ENCODE measurements around the gene ZNF521. TPM values are rescaled to one million over a fixed set of nuclear protein-coding genes. Genes with fewer than 3 reads are reported as not detected.
"Not testable (repeated sequence)": the region's sequence is repeated elsewhere in the genome, so short reads cannot be mapped to it uniquely, and the experiment has no call there.

The ZNF521 gene
- total and polyA plus RNA-seq, 9 donors = 24.3 to 51.3 (median 44.1) TPM

GRCh38 chr18:25042641-25043051 is 309.3 kb downstream of the ZNF521 start:
- no peaks in the 10 kb centered on the region for H3K4me1 ChIP-seq (ENCODE audit: insufficient read depth)
- H3K4me3 ChIP-seq = no peak overlapping the region
- DNase-seq = no peak
- no peaks in the 10 kb centered on the region for H3K9me3 ChIP-seq
- no peaks in the 10 kb centered on the region for H3K36me3 ChIP-seq
- H3K27me3 ChIP-seq = no peaks in the 10 kb centered on the region
- TF ChIP-seq CTCF (IDR thresholded peaks at IDR 0.05) = no peak
- no peak for TF ChIP-seq POLR2A (IDR thresholded peaks at IDR 0.05)
- TF ChIP-seq EP300 (IDR thresholded peaks at IDR 0.05) = no peak
- 44 to 55% (median 45%) methylated on average over 4 of the region's 4 CpGs for WGBS, 3 donors
- no peak overlapping the region for H3K27ac ChIP-seq
- intact Hi-C loops (cut with DNase I) = no loop called here

GRCh38 chr18:25039781-25040180 is 312.2 kb downstream of the ZNF521 start:
- H3K4me1 ChIP-seq (ENCODE audit: insufficient read depth) = no peaks in the 10 kb centered on the region
- H3K27me3 ChIP-seq = no peaks in the 10 kb centered on the region

DNA sequence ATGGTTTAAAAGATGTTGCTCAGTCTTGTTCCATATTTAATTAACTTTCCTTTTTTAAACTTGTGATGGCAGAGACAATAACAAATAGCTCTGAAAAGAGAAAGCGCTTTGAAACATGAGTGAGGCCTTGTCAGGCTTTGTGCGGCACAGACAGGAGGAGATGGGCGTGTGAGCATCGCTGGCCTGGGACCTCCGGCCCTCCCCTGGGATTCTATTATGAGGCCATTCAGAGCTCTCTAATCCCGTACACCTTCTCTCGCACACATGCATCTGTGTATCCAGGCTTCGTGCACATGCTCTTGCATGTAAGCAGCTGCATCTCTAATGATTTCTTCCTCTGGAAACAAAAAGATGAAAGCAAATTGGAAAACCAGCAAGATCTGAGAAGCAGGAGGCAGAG is 313.7 kb downstream of the ZNF521 start:
- no peak for TF ChIP-seq EP300 (IDR thresholded peaks at IDR 0.05)
- no peak for TF ChIP-seq POLR2A (IDR thresholded peaks at IDR 0.05)
- no peak for TF ChIP-seq CTCF (IDR thresholded peaks at IDR 0.05)
- no peak for DNase-seq
- intact Hi-C loops (cut with DNase I) = no loop called here
- Histone ChIP-seq H3K36me3 (no peaks in the 10 kb centered on the region), H3K4me3 (no peak overlapping the region), H3K27ac (no peak overlapping the region), H3K4me1 (ENCODE audit: insufficient read depth) (no peaks in the 10 kb centered on the region), H3K9me3 (no peaks in the 10 kb centered on the region), H3K27me3 (no peaks in the 10 kb centered on the region)
- WGBS, 3 donors = 93 to 97% (median 93%) methylated on average over 8 of the region's 8 CpGs

More at GRCh38 chr18:25039781-25040180, 312.2 kb downstream of the ZNF521 start:
- DNase-seq = no peak
- WGBS, 3 donors = 95 to 97% (median 97%) methylated on average over 3 of the region's 3 CpGs
- TF ChIP-seq EP300 (IDR thresholded peaks at IDR 0.05) (no peak), CTCF (IDR thresholded peaks at IDR 0.05) (no peak), POLR2A (IDR thresholded peaks at IDR 0.05) (no peak)
- no peak overlapping the region for H3K4me3 ChIP-seq
- no peak overlapping the region for H3K27ac ChIP-seq
- H3K9me3 ChIP-seq = no peaks in the 10 kb centered on the region
- no peaks in the 10 kb centered on the region for H3K36me3 ChIP-seq
- intact Hi-C loops (cut with DNase I) = no loop called here

DNA sequence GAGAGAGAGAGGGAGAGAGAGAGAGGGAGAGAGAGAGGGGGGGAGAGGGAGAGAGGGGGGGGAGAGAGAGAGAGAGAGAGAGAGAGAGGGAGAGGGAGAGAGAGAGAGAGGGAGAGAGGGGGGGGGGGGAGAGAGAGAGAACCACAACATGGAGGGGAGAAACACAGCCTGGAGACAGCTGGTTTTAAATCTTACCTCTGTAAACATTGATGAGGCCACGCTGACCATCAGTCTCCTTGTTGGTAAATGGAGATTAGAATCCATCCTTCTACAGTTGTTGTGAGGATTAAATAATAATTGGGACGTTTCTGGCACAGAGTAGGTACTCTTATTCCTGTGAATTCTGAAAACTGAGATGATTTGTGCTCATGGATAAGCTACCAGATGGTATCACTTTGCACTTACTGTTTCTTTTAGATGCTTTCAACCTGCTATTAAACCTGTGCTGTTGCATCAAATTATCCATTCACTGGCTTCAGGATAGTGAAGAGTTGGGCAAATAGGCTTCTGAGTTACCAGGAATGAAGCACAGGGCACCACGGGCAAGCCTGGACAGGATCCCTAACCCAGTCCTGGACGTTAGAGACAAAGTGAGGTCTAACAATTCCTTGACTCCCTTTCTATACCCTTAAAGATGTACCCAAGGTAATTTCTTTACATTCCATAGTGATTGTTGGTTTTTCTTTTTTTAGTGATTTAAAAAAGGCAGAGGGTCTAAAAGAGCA is 318.1 kb downstream of the ZNF521 start:
- intact Hi-C loops (cut with DNase I) = no loop called here
- TF ChIP-seq EP300 (IDR thresholded peaks at IDR 0.05) (no peak), POLR2A (IDR thresholded peaks at IDR 0.05) (no peak), CTCF (IDR thresholded peaks at IDR 0.05) (no peak)
- no peak overlapping the region for H3K27ac ChIP-seq
- no peaks in the 10 kb centered on the region for H3K9me3 ChIP-seq
- H3K36me3 ChIP-seq = no peaks in the 10 kb centered on the region
- H3K27me3 ChIP-seq = no peaks in the 10 kb centered on the region
- no peaks in the 10 kb centered on the region for H3K4me1 ChIP-seq (ENCODE audit: insufficient read depth)
- WGBS, 3 donors = 39 to 67% (median 50%) methylated on average over 4 of the region's 4 CpGs
- H3K4me3 ChIP-seq = no peak overlapping the region
- DNase-seq = no peak

- H3K9me3 ChIP-seq; H3K36me3 ChIP-seq; H3K27ac ChIP-seq; intact Hi-C loops (cut with DNase I); H3K4me3 ChIP-seq; H3K4me1 ChIP-seq (ENCODE audit: insufficient read depth); DNase-seq; H3K27me3 ChIP-seq: not testable (repeated sequence)
- WGBS, 3 donors = 31 to 37% (median 35%) methylated on average over 6 of the region's 6 CpGs
These were observed 318.8 kb downstream of the ZNF521 start for GRCh38 chr18:25033175-25033574.
